Colonic mucosa (tissue), 4 donors: Measurements from ENCODE around the gene PDS5A. TPM values are rescaled to one million over a fixed set of nuclear protein-coding genes. Genes with fewer than 3 reads are reported as not detected.
"Not testable (repeated sequence)": the region's sequence is repeated elsewhere in the genome, so short reads cannot be mapped to it uniquely, and the experiment has no call there.

Experiments used
- DNase-seq: peaks from one replicate; pipeline ENCODE4 v3.0.0-alpha.2; 2020
- H3K27ac ChIP-seq: fragments of 200-600 bp; one replicate; pipeline ENCODE4 v1.8.0; 2021
- H3K27me3 ChIP-seq: fragments of 200-600 bp; one replicate; pipeline ENCODE4 v1.8.0; 2021
- H3K36me3 ChIP-seq: fragments of 200-600 bp; one replicate; pipeline ENCODE4 v1.8.0; 2021
- H3K4me1 ChIP-seq: fragments of 200-600 bp; one replicate; pipeline ENCODE4 v1.8.0; 2021; ENCODE audit warnings: mild to moderate bottlenecking
- H3K4me3 ChIP-seq: fragments of 200-600 bp; one replicate; pipeline ENCODE4 v1.8.0; 2021
- H3K9ac ChIP-seq, 2 donors: one replicate each; pipeline ENCODE4 v1.7.0; 2013; ENCODE audit warnings: control low read depth in 2 of 2, low read depth in 2 of 2, low read length in 2 of 2
- H3K9me3 ChIP-seq: fragments of 200-600 bp; one replicate; pipeline ENCODE4 v1.8.0; 2021
- CTCF ChIP-seq: fragments of 200-600 bp; IDR thresholded peaks from one replicate; pipeline ENCODE4 v1.8.0; 2022; ENCODE audit warnings: antibody characterized with exemption, mild to moderate bottlenecking
- intact Hi-C: fragments of 100-400 bp; cut with DNase I; formaldehyde crosslinking; loops from one replicate; pipeline ENCODE4 v1.14.1; 2022
- total RNA-seq, 2 donors: library from RNA; stranded (reverse); fragmentation: NEBNext Ultra II Directional in 1 of 2; extraction: Animal tissue kit (Norgen Biotek cat#: 25700) in 1 of 2; gene quantifications; one replicate each; pipeline ENCODE4 v1.2.1, GENCODE V29; 2021
- donor health status: healthy.
- donor health status: DM: no; HTN: no; CAD: no.
- donor health status: DM: no; HTN: no; CAD: no.

The PDS5A gene
- total RNA-seq, 2 donors from 2014 or later = 63.8 to 68.0 TPM

DNA sequence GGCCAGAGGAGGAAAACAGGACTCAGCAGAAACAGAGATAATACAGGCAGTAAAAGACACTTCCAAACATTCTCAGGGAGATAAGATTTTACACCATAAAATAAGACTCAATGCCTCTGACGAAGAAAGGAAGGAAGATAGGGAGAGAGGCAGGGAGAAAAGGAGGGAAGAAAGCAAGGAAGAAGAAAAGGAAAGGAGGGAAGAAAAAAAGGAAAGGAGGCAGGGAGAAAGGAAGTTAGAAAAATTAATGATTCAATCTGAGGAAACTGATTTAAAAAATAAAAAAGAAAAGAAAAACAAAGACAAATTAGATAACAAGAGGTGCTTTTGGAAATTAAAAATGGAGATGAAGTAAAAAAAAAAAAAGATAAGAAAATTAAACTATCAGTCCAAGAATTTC, 72.1 kb downstream of the PDS5A start:
- no peak overlapping the region for H3K4me3 ChIP-seq
- no peak for DNase-seq
- H3K36me3 ChIP-seq = no peaks in the 10 kb centered on the region
- no peak overlapping the region for H3K27ac ChIP-seq
- H3K27me3 ChIP-seq = no peaks in the 10 kb centered on the region
- H3K9me3 ChIP-seq = no peaks in the 10 kb centered on the region
- no peak for TF ChIP-seq CTCF
- no peak overlapping the region for H3K9ac ChIP-seq
- no peaks in the 10 kb centered on the region for H3K4me1 ChIP-seq
- intact Hi-C loops = no loop called here

DNA sequence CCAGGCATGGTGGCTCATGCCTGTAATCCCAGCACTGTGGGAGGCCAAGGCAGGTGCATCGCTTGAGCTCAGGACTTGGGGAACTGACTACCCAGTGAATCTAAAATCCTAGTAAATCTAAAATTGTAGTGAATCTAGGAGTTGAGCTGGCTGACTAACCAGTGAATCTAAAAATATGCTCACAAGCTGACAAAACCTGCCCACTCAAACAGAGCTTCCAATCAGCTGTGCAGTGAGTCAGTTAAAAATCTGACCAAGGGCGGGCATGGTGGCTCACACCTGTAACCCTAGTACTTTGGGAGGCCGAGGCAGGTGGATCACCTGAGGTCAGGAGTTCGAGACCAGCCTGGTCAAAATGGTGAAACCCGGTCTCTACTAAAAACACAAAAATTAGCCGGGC, 72.7 kb downstream of the PDS5A start:
- H3K4me1 ChIP-seq, H3K9me3 ChIP-seq, H3K4me3 ChIP-seq, H3K27ac ChIP-seq, DNase-seq, H3K27me3 ChIP-seq, H3K36me3 ChIP-seq, H3K9ac ChIP-seq, intact Hi-C loops: not testable (repeated sequence)

DNA sequence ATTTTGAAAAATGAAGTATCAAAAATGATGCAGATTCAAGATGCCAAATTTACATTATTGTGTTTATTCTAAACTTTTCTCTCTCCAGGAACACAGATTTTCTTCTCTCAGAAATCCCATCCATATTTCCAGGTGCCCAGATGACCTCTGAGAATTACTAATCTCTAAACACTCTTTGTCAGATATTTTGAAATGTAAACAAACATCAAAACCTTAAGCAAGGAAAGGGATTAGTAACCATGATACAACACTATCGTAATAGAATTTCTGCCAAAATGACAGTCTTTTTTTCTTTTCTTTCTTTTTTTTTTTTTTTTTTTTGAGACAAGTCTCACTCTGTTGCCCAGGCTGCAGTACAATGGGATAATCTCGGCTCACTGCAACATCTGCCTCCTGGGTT, 76.7 kb downstream of the PDS5A start:
- Histone ChIP-seq H3K4me3 (no peak overlapping the region), H3K9me3 (no peaks in the 10 kb centered on the region), H3K4me1 (no peaks in the 10 kb centered on the region), H3K27ac (no peak overlapping the region), H3K36me3 (peaks cover 11% of the 10 kb centered on the region), H3K27me3 (no peaks in the 10 kb centered on the region), H3K9ac (no peak overlapping the region)
- intact Hi-C loops = no loop called here
- no peak for TF ChIP-seq CTCF
- no peak for DNase-seq

DNA sequence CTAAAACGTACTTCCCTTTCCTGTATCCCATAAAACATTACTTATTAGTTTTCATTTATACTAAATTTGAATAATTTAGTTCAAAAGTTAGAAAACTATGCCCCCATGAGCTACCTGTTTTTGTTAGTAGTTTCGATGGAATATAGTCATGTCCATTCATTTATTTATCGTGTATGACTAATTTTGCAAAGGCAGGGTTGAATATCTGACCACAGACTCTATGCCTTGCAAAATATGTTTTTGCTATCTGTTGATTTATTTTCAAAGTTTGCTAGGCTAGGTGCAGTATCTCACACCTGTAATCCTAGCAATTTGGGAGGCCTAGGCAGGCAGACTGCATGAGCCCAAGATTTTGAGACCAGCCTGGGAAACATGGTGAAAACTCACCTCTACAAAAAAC, 78.4 kb downstream of the PDS5A start:
- TF ChIP-seq CTCF = no peak
- no peaks in the 10 kb centered on the region for H3K9me3 ChIP-seq
- no peaks in the 10 kb centered on the region for H3K27me3 ChIP-seq
- H3K9ac ChIP-seq = no peak overlapping the region
- no peak overlapping the region for H3K27ac ChIP-seq
- H3K4me3 ChIP-seq = no peak overlapping the region
- no peaks in the 10 kb centered on the region for H3K4me1 ChIP-seq
- H3K36me3 ChIP-seq = peaks cover 19% of the 10 kb centered on the region
- DNase-seq = no peak
- intact Hi-C loops = no loop called here

DNA sequence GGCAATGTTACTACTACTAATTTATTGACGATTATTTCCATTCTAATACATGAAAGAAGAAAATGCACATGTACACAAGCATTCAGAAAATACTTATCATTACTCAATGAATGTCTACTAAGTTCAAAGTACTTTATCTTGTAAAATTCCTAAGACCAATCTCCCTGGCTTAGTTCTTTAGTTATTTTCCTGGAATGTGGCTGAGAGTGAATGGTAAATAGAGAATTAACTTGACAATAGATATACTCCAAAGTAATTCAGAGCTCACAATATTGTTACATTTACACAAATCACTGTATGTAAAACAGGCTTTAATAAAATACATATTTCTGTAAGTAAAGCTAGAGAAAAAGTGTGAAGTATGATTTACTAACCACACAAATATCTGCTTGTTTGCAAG, 79.7 kb downstream of the PDS5A start:
- no peak for TF ChIP-seq CTCF
- no peak overlapping the region for H3K27ac ChIP-seq
- H3K4me1 ChIP-seq = no peaks in the 10 kb centered on the region
- intact Hi-C loops = no loop called here
- no peak overlapping the region for H3K9ac ChIP-seq
- no peak overlapping the region for H3K4me3 ChIP-seq
- DNase-seq = no peak
- peaks cover 19% of the 10 kb centered on the region for H3K36me3 ChIP-seq
- no peaks in the 10 kb centered on the region for H3K27me3 ChIP-seq
- no peaks in the 10 kb centered on the region for H3K9me3 ChIP-seq

DNA sequence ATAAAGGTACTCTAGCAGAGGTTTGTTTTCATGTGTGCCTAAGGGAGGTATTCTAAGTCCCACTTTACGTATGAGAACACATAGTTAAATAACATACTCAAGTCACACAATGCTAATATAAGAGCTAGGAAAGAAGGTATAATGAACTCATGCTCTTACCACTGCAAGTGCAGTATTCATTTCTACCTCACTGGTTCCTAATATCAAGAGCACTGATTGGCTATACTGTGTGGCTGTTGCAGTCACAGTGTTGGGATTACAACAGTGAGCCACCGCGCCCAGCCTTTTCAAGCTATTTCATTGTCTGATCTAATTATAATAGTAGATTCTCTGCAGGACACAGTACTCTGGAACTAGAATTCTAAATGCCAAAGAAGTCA, 84.0 kb downstream of the PDS5A start:
- H3K4me1 ChIP-seq = no peaks in the 10 kb centered on the region
- no peak overlapping the region for H3K27ac ChIP-seq
- no peaks in the 10 kb centered on the region for H3K9me3 ChIP-seq
- no peak for TF ChIP-seq CTCF
- no peak for DNase-seq
- H3K27me3 ChIP-seq = no peaks in the 10 kb centered on the region
- peaks cover 19% of the 10 kb centered on the region for H3K36me3 ChIP-seq
- H3K9ac ChIP-seq = no peak overlapping the region
- intact Hi-C loops = no loop called here
- no peak overlapping the region for H3K4me3 ChIP-seq
